NT2/D1 (cell line): Measurements from ENCODE around the gene KISS1R.
"Not testable (repeated sequence)": the region's sequence is repeated elsewhere in the genome, so short reads cannot be mapped to it uniquely, and the experiment has no call there.

Experiments used
- SUZ12 ChIP-seq: IDR thresholded peaks from 2 replicates; pipeline ENCODE4 v1.6.1; 2011; ENCODE audit not compliant: insufficient read length, insufficient read depth; ENCODE audit errors: extremely low read depth
- YY1 ChIP-seq: IDR thresholded peaks from 2 replicates; pipeline ENCODE4 v1.6.1; 2011; ENCODE audit not compliant: insufficient read length, insufficient read depth
- ZNF274 ChIP-seq: IDR thresholded peaks from 2 replicates; pipeline ENCODE4 v1.6.1; 2011; ENCODE audit warnings: mild to moderate bottlenecking, low read depth, low read length

GRCh38 chr19:957578-957977, 40.4 kb downstream of the KISS1R start:
- TF ChIP-seq ZNF274, YY1, SUZ12: not testable (repeated sequence)
